ENCODE data around the gene FOXJ3. TPM values are rescaled to one million over a fixed set of nuclear protein-coding genes. Genes with fewer than 3 reads are reported as not detected.

Gene FOXJ3
- total RNA-seq, 1 donor from 2014 or later = 17.2 TPM

- no peak for TF ChIP-seq CTCF (conservative IDR thresholded peaks at IDR 0.05; ENCODE audit: low read depth, low read length)
- no peak for DNase-seq (ENCODE audit: low read depth)
- H3K4me3 ChIP-seq (ENCODE audit: low read depth, low read length) = no peak overlapping the region
Measured at GRCh38 chr1:42171679-42172266, 163.3 kb downstream of the FOXJ3 start.

- no peak for TF ChIP-seq CTCF (conservative IDR thresholded peaks at IDR 0.05; ENCODE audit: low read depth, low read length)
- no peak for DNase-seq (ENCODE audit: low read depth)
- no peak overlapping the region for H3K4me3 ChIP-seq (ENCODE audit: low read depth, low read length)
Measured at GRCh38 chr1:42170779-42171621, 164.0 kb downstream of the FOXJ3 start.

- H3K4me3 ChIP-seq (ENCODE audit: low read depth, low read length) = no peak overlapping the region
- no peak for DNase-seq (ENCODE audit: low read depth)
- TF ChIP-seq CTCF (conservative IDR thresholded peaks at IDR 0.05; ENCODE audit: low read depth, low read length) = no peak
Measured at GRCh38 chr1:42168763-42169162, 166.3 kb downstream of the FOXJ3 start.

- no peak for DNase-seq (ENCODE audit: low read depth)
- no peak for TF ChIP-seq CTCF (conservative IDR thresholded peaks at IDR 0.05; ENCODE audit: low read depth, low read length)
- H3K4me3 ChIP-seq (ENCODE audit: low read depth, low read length) = no peak overlapping the region
Measured at GRCh38 chr1:42168391-42168670, 166.7 kb downstream of the FOXJ3 start.

GRCh38 chr1:42167611-42168390, 167.2 kb downstream of the FOXJ3 start:
- no peak for TF ChIP-seq CTCF (conservative IDR thresholded peaks at IDR 0.05; ENCODE audit: low read depth, low read length)
- no peak overlapping the region for H3K4me3 ChIP-seq (ENCODE audit: low read depth, low read length)
- no peak for DNase-seq (ENCODE audit: low read depth)

- no peak for DNase-seq (ENCODE audit: low read depth)
- no peak overlapping the region for H3K4me3 ChIP-seq (ENCODE audit: low read depth, low read length)
- TF ChIP-seq CTCF (conservative IDR thresholded peaks at IDR 0.05; ENCODE audit: low read depth, low read length) = no peak
Measured at GRCh38 chr1:42165511-42166210, 169.4 kb downstream of the FOXJ3 start.
